Kidney (tissue), 14 donors: ENCODE measurements around the gene KIAA1328. TPM values are rescaled to one million over a fixed set of nuclear protein-coding genes. Genes with fewer than 3 reads are reported as not detected.

Source experiments
- DNase-seq, 5 donors: peaks; one replicate each; pipeline ENCODE4 v3.0.0-alpha.2; 2013 to 2020
- FAIRE-seq: peaks from 2 replicates; lab custom pipeline; 2012; peaks lifted over from hg19 to GRCh38; lab: Jason Lieb, UNC
- H3K27ac ChIP-seq, 2 donors: one replicate each; pipeline ENCODE4 v1.7.0; 2013; ENCODE audit warnings: low read depth in 2 of 2, low read length in 2 of 2, inconsistent platforms in 1 of 2
- H3K27me3 ChIP-seq: one replicate; pipeline ENCODE4 v1.7.1; 2013; ENCODE audit warnings: low read length, inconsistent platforms; ENCODE audit not compliant: control insufficient read depth, insufficient read depth
- H3K36me3 ChIP-seq, 3 donors: one replicate each; pipeline versions ENCODE4 v1.7.0 to v1.7.1; 2013; ENCODE audit warnings: low read length in 3 of 3, control low read depth in 1 of 3, inconsistent platforms in 1 of 3; ENCODE audit not compliant: insufficient read depth in 3 of 3, control insufficient read depth in 2 of 3
- H3K4me1 ChIP-seq, 3 donors: one replicate each; pipeline versions ENCODE4 v1.7.0 to v1.7.1; 2013; ENCODE audit warnings: low read length in 3 of 3, inconsistent platforms in 1 of 3, low read depth in 1 of 3; ENCODE audit not compliant: control insufficient read depth in 2 of 3, insufficient read depth in 2 of 3
- H3K4me3 ChIP-seq, 3 donors: one replicate each; pipeline versions ENCODE4 v1.7.0 to v1.8.1; 2013; ENCODE audit warnings: low read length in 3 of 3, control low read depth in 1 of 3, inconsistent platforms in 1 of 3
- H3K9ac ChIP-seq, 3 donors: one replicate each; pipeline versions ENCODE4 v1.7.0 to v1.7.1; 2013; ENCODE audit warnings: low read length in 3 of 3, control low read depth in 1 of 3, inconsistent platforms in 1 of 3
- H3K9me3 ChIP-seq, 3 donors: one replicate each; pipeline versions ENCODE4 v1.7.0 to v1.7.1; 2013; ENCODE audit warnings: low read length in 3 of 3, control low read depth in 1 of 3, inconsistent platforms in 1 of 3; ENCODE audit not compliant: control insufficient read depth in 2 of 3, insufficient read depth in 1 of 3
- intact Hi-C: fragments of 100-400 bp; cut with DNase I; formaldehyde crosslinking; loops from one replicate; pipeline ENCODE4 v1.11.1; 2022
- polyA plus RNA-seq: library from polyadenylated mRNA; stranded (reverse); fragments of 350-450 nt; fragmentation: Illumina TruSeq; extraction: RNeasy Lipid Tissue Mini Kit (QIAGEN cat#74804); gene quantifications from one replicate; pipeline ENCODE4 v1.2.3, GENCODE V29; 2014; ENCODE audit warnings: low read depth, low replicate concordance; ENCODE audit not compliant: insufficient read depth
- total RNA-seq: library from RNA; stranded (reverse); fragmentation: NEBNext Ultra II Directional; extraction: Animal tissue kit (Norgen Biotek cat#: 25700); gene quantifications from one replicate; pipeline ENCODE4 v1.2.1, GENCODE V29; 2021
- TF ChIP-seq, protein P1 (sequence below): IDR thresholded peaks from 3 replicates; pipeline ENCODE4 v1.5.1; 2012; ENCODE audit warnings: mild to moderate bottlenecking, moderate library complexity, borderline replicate concordance; ENCODE audit not compliant: insufficient read depth; ENCODE audit errors: extremely low read depth
- donor health status: control.
- donor health status: control.
- donor health status: control.
- donor health status: control.
- donor health status: control.
- donor health status: DM: yes; HTN: yes; CAD: no.
- donor health status: Normal renal cell carcinoma (clear cell type).

KIAA1328 gene
- total and polyA plus RNA-seq, 2 donors from 2014 or later, result 2.7 to 11.6 TPM

DNA sequence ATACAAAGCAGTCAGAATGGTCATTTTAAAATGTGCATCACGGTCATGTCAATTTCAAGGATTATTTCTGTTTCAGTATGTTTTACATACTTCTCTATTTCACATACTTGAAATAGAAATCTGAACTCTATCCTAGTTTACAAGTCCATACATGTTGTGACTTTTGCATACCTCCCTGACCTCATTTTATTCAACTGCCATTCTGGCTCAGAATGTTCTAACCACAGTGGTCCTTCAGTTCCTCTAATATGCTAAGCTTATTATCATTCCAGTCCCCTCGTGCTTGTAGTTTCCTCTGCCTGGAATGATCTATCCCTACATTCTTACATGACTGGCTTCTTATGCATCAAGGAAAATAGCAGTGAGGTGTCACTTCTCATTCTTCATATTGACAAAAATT lies 295.6 kb downstream of the KIAA1328 start:
- Histone ChIP-seq H3K27ac (no peak overlapping the region), H3K27me3 (no peaks in the 10 kb centered on the region), H3K4me3 (no peak overlapping the region), H3K9ac (no peak overlapping the region), H3K4me1 (no peaks in the 10 kb centered on the region), H3K36me3 (no peaks in the 10 kb centered on the region), H3K9me3 (no peaks in the 10 kb centered on the region)
- FAIRE-seq (no peak), DNase-seq (no peak)
- TF ChIP-seq, protein P1, sequence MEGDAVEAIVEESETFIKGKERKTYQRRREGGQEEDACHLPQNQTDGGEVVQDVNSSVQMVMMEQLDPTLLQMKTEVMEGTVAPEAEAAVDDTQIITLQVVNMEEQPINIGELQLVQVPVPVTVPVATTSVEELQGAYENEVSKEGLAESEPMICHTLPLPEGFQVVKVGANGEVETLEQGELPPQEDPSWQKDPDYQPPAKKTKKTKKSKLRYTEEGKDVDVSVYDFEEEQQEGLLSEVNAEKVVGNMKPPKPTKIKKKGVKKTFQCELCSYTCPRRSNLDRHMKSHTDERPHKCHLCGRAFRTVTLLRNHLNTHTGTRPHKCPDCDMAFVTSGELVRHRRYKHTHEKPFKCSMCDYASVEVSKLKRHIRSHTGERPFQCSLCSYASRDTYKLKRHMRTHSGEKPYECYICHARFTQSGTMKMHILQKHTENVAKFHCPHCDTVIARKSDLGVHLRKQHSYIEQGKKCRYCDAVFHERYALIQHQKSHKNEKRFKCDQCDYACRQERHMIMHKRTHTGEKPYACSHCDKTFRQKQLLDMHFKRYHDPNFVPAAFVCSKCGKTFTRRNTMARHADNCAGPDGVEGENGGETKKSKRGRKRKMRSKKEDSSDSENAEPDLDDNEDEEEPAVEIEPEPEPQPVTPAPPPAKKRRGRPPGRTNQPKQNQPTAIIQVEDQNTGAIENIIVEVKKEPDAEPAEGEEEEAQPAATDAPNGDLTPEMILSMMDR, result no peak
- intact Hi-C loops, result no loop called here

DNA sequence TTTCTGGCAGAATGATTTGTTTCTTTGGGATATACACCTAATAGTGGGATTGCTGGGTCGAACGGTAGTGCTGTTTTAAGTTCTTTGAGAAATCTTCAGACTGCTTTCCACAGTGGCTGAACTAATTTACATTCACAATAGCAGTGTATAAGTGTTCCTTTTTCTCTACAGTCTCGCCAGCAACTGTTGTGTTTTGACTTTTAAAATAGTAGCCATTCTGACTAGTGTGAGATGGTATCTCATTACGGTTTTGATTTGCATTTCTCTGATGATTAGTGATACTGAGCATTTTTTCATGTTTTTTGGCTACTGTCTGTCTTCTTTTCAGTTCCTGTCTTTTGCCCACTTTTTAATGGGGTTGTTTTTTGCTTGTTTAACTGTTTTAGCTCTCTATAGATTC lies 306.2 kb downstream of the KIAA1328 start:
- intact Hi-C loops, result no loop called here
- DNase-seq (no peak), FAIRE-seq (no peak)
- TF ChIP-seq, protein P1, result no peak
- H3K36me3 ChIP-seq, result no peaks in the 10 kb centered on the region
- H3K9me3 ChIP-seq, result no peaks in the 10 kb centered on the region
- H3K27me3 ChIP-seq, result no peaks in the 10 kb centered on the region
- H3K4me3 ChIP-seq, result no peak overlapping the region
- no peak overlapping the region for H3K9ac ChIP-seq
- H3K4me1 ChIP-seq, result no peaks in the 10 kb centered on the region
- H3K27ac ChIP-seq, result no peak overlapping the region

DNA sequence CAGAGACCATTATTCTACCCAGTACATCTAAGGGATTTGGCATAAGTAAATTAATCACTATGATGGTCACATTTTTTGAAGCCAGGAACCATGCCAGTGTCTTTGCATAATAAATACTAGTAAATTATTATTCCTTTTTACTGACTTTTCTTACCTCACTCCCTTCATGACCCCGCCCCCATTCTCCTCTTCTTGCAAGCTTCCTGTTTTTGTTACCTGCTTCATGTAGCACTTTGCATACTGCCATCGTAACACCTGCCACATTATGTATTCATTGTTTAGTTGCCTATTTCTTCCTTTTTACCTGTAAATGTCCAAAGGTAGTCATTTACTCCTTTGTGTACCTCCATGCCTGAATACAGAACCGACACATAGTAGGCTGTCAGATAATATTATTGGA lies 309.5 kb downstream of the KIAA1328 start:
- H3K4me1 ChIP-seq, result no peaks in the 10 kb centered on the region
- TF ChIP-seq, protein P1, result no peak
- H3K36me3 ChIP-seq, result no peaks in the 10 kb centered on the region
- H3K4me3 ChIP-seq, result no peak overlapping the region
- DNase-seq (no peak), FAIRE-seq (no peak)
- no peaks in the 10 kb centered on the region for H3K9me3 ChIP-seq
- H3K9ac ChIP-seq, result no peak overlapping the region
- intact Hi-C loops, result no loop called here
- H3K27ac ChIP-seq, result no peak overlapping the region
- H3K27me3 ChIP-seq, result no peaks in the 10 kb centered on the region

DNA sequence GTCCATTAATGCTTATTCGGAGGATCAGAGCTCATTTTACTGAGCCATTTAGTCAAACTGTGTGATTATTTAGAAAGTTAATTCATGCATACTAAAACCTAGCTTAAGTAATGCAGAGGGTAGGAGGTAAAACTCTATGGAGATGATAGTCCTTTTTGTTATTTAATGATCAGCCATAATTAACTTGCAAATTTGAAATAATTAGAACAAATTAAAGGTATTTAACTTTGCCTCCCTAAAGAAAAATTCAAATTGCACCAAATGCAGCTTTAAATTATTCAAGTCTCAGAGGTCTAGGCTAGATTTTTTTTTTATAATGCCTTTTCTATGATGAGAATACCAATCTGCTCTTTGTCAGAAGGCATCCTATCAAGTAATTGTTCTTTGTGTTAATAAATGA lies 310.9 kb downstream of the KIAA1328 start:
- Histone ChIP-seq H3K4me1 (no peaks in the 10 kb centered on the region), H3K4me3 (no peak overlapping the region), H3K9ac (no peak overlapping the region), H3K27ac (no peak overlapping the region), H3K27me3 (no peaks in the 10 kb centered on the region), H3K9me3 (no peaks in the 10 kb centered on the region), H3K36me3 (no peaks in the 10 kb centered on the region)
- TF ChIP-seq, protein P1, result no peak
- intact Hi-C loops, result no loop called here
- FAIRE-seq (no peak), DNase-seq (no peak)
